WTC11 (cell line): ENCODE measurements around the gene TDRD10. TPM values are rescaled to one million over a fixed set of nuclear protein-coding genes. Genes with fewer than 3 reads are reported as not detected.
A peak's percentile ranks its signal among the peaks of the same experiment; 100 is the strongest.

Experiments
- ATF1 ChIP-seq: sonication (generic); formaldehyde crosslinking; IDR thresholded peaks from 2 replicates; pipeline ENCODE4 v1.8.1; 2023; ENCODE audit warnings: mild to moderate bottlenecking, moderate library complexity, missing genetic modification reagents
- ATF2 ChIP-seq: sonication (generic); formaldehyde crosslinking; IDR thresholded peaks from 2 replicates; pipeline ENCODE4 v1.8.1; 2022; ENCODE audit warnings: low read depth, missing genetic modification reagents, borderline replicate concordance
- CBFB ChIP-seq: sonication (generic); formaldehyde crosslinking; IDR thresholded peaks from 2 replicates; pipeline ENCODE4 v1.8.1; 2022; ENCODE audit warnings: mild to moderate bottlenecking, low read depth, missing genetic modification reagents
- E2F1 ChIP-seq: sonication (generic); formaldehyde crosslinking; IDR thresholded peaks from 2 replicates; pipeline ENCODE4 v1.8.0; 2022; ENCODE audit warnings: mild to moderate bottlenecking, missing genetic modification reagents
- E2F4 ChIP-seq: sonication (generic); formaldehyde crosslinking; IDR thresholded peaks from 2 replicates; pipeline ENCODE4 v1.8.1; 2022; ENCODE audit warnings: low read depth, mild to moderate bottlenecking, moderate library complexity, missing genetic modification reagents, borderline replicate concordance
- ETV6 ChIP-seq: sonication (generic); formaldehyde crosslinking; IDR thresholded peaks from 2 replicates; pipeline ENCODE4 v1.8.1; 2022; ENCODE audit warnings: mild to moderate bottlenecking, missing genetic modification reagents
- FOXP1 ChIP-seq: sonication (generic); formaldehyde crosslinking; IDR thresholded peaks from 2 replicates; pipeline ENCODE4 v1.8.0; 2022; ENCODE audit warnings: missing genetic modification reagents, mild to moderate bottlenecking, moderate library complexity, borderline replicate concordance
- GABPB1 ChIP-seq: sonication (generic); formaldehyde crosslinking; IDR thresholded peaks from 2 replicates; pipeline ENCODE4 v1.8.1; 2023; ENCODE audit warnings: mild to moderate bottlenecking, missing genetic modification reagents
- GTF2I ChIP-seq: fragments of 250-450 bp; sonication (Bioruptor Pico); conservative IDR thresholded peaks from 2 replicates; pipeline ENCODE4 v1.4.0; 2021; ENCODE audit warnings: mild to moderate bottlenecking
- JAZF1 ChIP-seq: fragments of 250-450 bp; sonication (Bioruptor Pico); IDR thresholded peaks from 2 replicates; pipeline ENCODE4 v1.9.0; 2021; ENCODE audit warnings: moderate library complexity, mild to moderate bottlenecking, inconsistent platforms
- MLX ChIP-seq: sonication (generic); formaldehyde crosslinking; IDR thresholded peaks from 2 replicates; pipeline ENCODE4 v1.8.1; 2023; ENCODE audit warnings: mild to moderate bottlenecking, missing genetic modification reagents, moderate library complexity
- NR1H2 ChIP-seq: sonication (generic); formaldehyde crosslinking; IDR thresholded peaks from 2 replicates; pipeline ENCODE4 v1.9.0; 2021; ENCODE audit warnings: mild to moderate bottlenecking, moderate library complexity, missing genetic modification reagents
- NR2C2 ChIP-seq: sonication (generic); formaldehyde crosslinking; IDR thresholded peaks from 2 replicates; pipeline ENCODE4 v1.8.0; 2022; ENCODE audit warnings: mild to moderate bottlenecking, missing genetic modification reagents
- SOX15 ChIP-seq: fragments of 250-450 bp; sonication (Bioruptor Pico); IDR thresholded peaks from 2 replicates; pipeline ENCODE4 v1.9.0; 2021; ENCODE audit warnings: mild to moderate bottlenecking
- SP1 ChIP-seq: sonication (generic); formaldehyde crosslinking; conservative IDR thresholded peaks from 2 replicates; pipeline ENCODE4 v1.8.1; 2022; ENCODE audit warnings: missing genetic modification reagents
- STAT6 ChIP-seq: sonication (generic); formaldehyde crosslinking; conservative IDR thresholded peaks from 2 replicates; pipeline ENCODE4 v1.8.1; 2023; ENCODE audit warnings: mild to moderate bottlenecking, low read depth, missing genetic modification reagents, moderate library complexity
- TEAD1 ChIP-seq: sonication (generic); formaldehyde crosslinking; IDR thresholded peaks from 2 replicates; pipeline ENCODE4 v1.8.0; 2022; ENCODE audit warnings: mild to moderate bottlenecking, missing genetic modification reagents
- ZBTB43 ChIP-seq: sonication (generic); formaldehyde crosslinking; IDR thresholded peaks from 2 replicates; pipeline ENCODE4 v1.8.1; 2023; ENCODE audit warnings: mild to moderate bottlenecking, missing genetic modification reagents
- ZMAT4 ChIP-seq: fragments of 250-450 bp; sonication (Bioruptor Pico); IDR thresholded peaks from 2 replicates; pipeline ENCODE4 v1.9.0; 2021; ENCODE audit warnings: mild to moderate bottlenecking
- ZNF138 ChIP-seq: sonication (generic); formaldehyde crosslinking; conservative IDR thresholded peaks from 2 replicates; pipeline ENCODE4 v1.8.1; 2022; ENCODE audit warnings: mild to moderate bottlenecking, moderate library complexity, missing genetic modification reagents
- ZNF263 ChIP-seq: sonication (generic); formaldehyde crosslinking; IDR thresholded peaks from 2 replicates; pipeline ENCODE4 v1.8.1; 2022; ENCODE audit warnings: low read depth, mild to moderate bottlenecking, moderate library complexity, missing genetic modification reagents
- ZNF317 ChIP-seq: sonication (generic); formaldehyde crosslinking; IDR thresholded peaks from 2 replicates; pipeline ENCODE4 v1.8.1; 2023; ENCODE audit warnings: low read depth, mild to moderate bottlenecking, moderate library complexity, missing genetic modification reagents, borderline replicate concordance
- ZNF512 ChIP-seq: sonication (generic); formaldehyde crosslinking; IDR thresholded peaks from 2 replicates; pipeline ENCODE4 v1.8.1; 2022; ENCODE audit warnings: missing genetic modification reagents, borderline replicate concordance
- total RNA-seq: library from RNA; stranded (reverse); gene quantifications from 3 replicates; pipeline ENCODE4 v1.2.3, GENCODE V29; 2021

TDRD10 gene
- total RNA-seq, 1 experiment from 2014 or later: 0.09 TPM

GRCh38 chr1:154558720-154559465 is 56.9 kb downstream of the TDRD10 start (continued):
- TF ChIP-seq JAZF1 (CRISPR knock-in tag) (no peak), CBFB (CRISPR knock-in tag) (peak; percentile 97; the same call in 1 of the 2 replicates), ZNF263 (CRISPR knock-in tag) (0 out of 2 replicates have a peak, but pooled peaks have one; percentile 46), ZNF138 (peak; percentile 96), ZBTB43 (CRISPR knock-in tag) (peak; percentile 98), ZMAT4 (CRISPR knock-in tag) (no peak), ATF2 (CRISPR knock-in tag) (peak; percentile 86; the same call in 1 of the 2 replicates), STAT6 (CRISPR knock-in tag) (0 out of 2 replicates have a peak, but pooled peaks have one; percentile 71), ATF1 (CRISPR knock-in tag) (peak; percentile 95), GABPB1 (peak; percentile 94), E2F4 (CRISPR knock-in tag) (peak; percentile 83), ZNF512 (CRISPR knock-in tag) (0 out of 2 replicates have a peak, but pooled peaks have one; percentile 74), GTF2I (CRISPR knock-in tag) (peak; percentile 99), SP1 (peak; percentile 99), E2F1 (CRISPR knock-in tag) (peak; percentile 97), ETV6 (CRISPR knock-in tag) (peak; percentile 99), NR1H2 (CRISPR knock-in tag) (peak; percentile 93; the same call in 1 of the 2 replicates), TEAD1 (peak; percentile 98), NR2C2 (CRISPR knock-in tag) (peak; percentile 81), MLX (CRISPR knock-in tag) (no peak), ZNF317 (CRISPR knock-in tag) (peak; percentile 69; the same call in 1 of the 2 replicates), FOXP1 (CRISPR knock-in tag) (peak; percentile 99), SOX15 (CRISPR knock-in tag) (no peak)
